ENCODE data around the gene CCDC152.
"Not testable (repeated sequence)": the region's sequence is repeated elsewhere in the genome, so short reads cannot be mapped to it uniquely, and the experiment has no call there.

CCDC152 gene
- 10.8 to 12.7 reads per million in 2 donors for total RNA-seq

- DNase-seq, result peak; percentile 6
Measured at GRCh38 chr5:42756606-42757601, at the start of gene CCDC152. Gene CCDC152, plus strand, starts transcription at chr5:42756818. Its CDS starts 2,304 bp downstream, at chr5:42759122.

- no peak for DNase-seq
Measured at GRCh38 chr5:42715785-42716184, 40.8 kb upstream of the CCDC152 start.

- DNase-seq, result no peak
Measured at GRCh38 chr5:42718591-42718990, 38.0 kb upstream of the CCDC152 start.

- no peak for DNase-seq
Measured at GRCh38 chr5:42719034-42719433, 37.6 kb upstream of the CCDC152 start.

GRCh38 chr5:42720251-42720650, 36.4 kb upstream of the CCDC152 start:
- DNase-seq, result no peak

GRCh38 chr5:42721484-42721883, 35.1 kb upstream of the CCDC152 start:
- no peak for DNase-seq

- not testable (repeated sequence) for DNase-seq
Measured at GRCh38 chr5:42734531-42735058, 22.0 kb upstream of the CCDC152 start.

GRCh38 chr5:42740920-42741319, 15.7 kb upstream of the CCDC152 start:
- DNase-seq, result no peak

- DNase-seq, result no peak
Measured at GRCh38 chr5:42745426-42745825, 11.2 kb upstream of the CCDC152 start.

GRCh38 chr5:42745856-42746255, 10.8 kb upstream of the CCDC152 start:
- DNase-seq, result no peak

- no peak for DNase-seq
Measured at GRCh38 chr5:42749020-42749419, 7.6 kb upstream of the CCDC152 start.

- DNase-seq, result no peak
Measured at GRCh38 chr5:42750507-42750906, 6.1 kb upstream of the CCDC152 start.

GRCh38 chr5:42751044-42751443, 5.6 kb upstream of the CCDC152 start:
- no peak for DNase-seq

- DNase-seq, result no peak
Measured at GRCh38 chr5:42753099-42753498, 3.5 kb upstream of the CCDC152 start.

GRCh38 chr5:42759456-42759855, 2.8 kb downstream of the CCDC152 start:
- DNase-seq, result no peak

- DNase-seq, result no peak
Measured at GRCh38 chr5:42760426-42760825, 3.8 kb downstream of the CCDC152 start.

- no peak for DNase-seq
Measured at GRCh38 chr5:42761791-42762190, 5.2 kb downstream of the CCDC152 start.

GRCh38 chr5:42767491-42768105, 11.0 kb downstream of the CCDC152 start:
- DNase-seq, result no peak

- DNase-seq, result no peak
Measured at GRCh38 chr5:42768106-42768504, 11.5 kb downstream of the CCDC152 start.

- DNase-seq, result no peak
Measured at GRCh38 chr5:42770003-42770402, 13.4 kb downstream of the CCDC152 start.

GRCh38 chr5:42772265-42772993, 15.8 kb downstream of the CCDC152 start:
- DNase-seq, result no peak

- no peak for DNase-seq
Measured at GRCh38 chr5:42779083-42779482, 22.5 kb downstream of the CCDC152 start.

- DNase-seq, result no peak
Measured at GRCh38 chr5:42781584-42781983, 25.0 kb downstream of the CCDC152 start.
